Measurements from ENCODE around the gene CACNA1B.
"Not testable (repeated sequence)": the region's sequence is repeated elsewhere in the genome, so short reads cannot be mapped to it uniquely, and the experiment has no call there.

GRCh38 chr9:138132946-138133705 is 255.5 kb downstream of the CACNA1B start:
- not testable (repeated sequence) for TF ChIP-seq POLR2A (conservative IDR thresholded peaks at IDR 0.05); CTCF (IDR thresholded peaks at IDR 0.05 in 2 of 3, conservative IDR thresholded peaks at IDR 0.05 in 1 of 3; ENCODE audit: insufficient read depth in 2 of 3, low read depth in 1 of 3, low read length in 3 of 3)
